ENCODE data around the gene PRDX6. TPM values are rescaled to one million over a fixed set of nuclear protein-coding genes. Genes with fewer than 3 reads are reported as not detected.

The PRDX6 gene
- total RNA-seq, 1 experiment from 2014 or later, result 376 TPM

DNA sequence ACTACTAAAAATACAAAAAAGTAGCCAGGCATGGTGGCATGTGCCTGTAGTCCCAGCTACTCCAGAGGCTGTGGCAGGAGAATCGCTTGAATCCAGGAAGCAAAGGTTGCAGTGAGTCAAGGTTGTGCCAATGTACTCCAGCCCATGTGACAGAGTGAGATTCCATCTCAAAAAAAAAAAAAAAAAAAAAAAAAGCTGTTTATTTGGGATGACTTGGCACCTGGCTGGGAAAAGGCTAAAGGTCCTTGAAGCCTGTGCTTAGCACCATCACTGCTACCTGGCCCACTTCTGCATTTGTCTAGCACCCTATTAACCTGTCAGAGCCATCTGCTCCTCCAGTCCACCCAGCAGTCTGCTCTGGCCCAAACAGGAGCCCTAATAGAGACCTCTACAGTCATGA lies 25.0 kb downstream of the PRDX6 start:
- no TSS peak for BruUV-seq (replicated peaks)
- Histone ChIP-seq H3F3A (ENCODE audit: insufficient read depth, low read depth) (peaks cover 9% of the 10 kb centered on the region; the same call in 1 of the 2 replicates), H2AFZ (no peak overlapping the region), H3K9me2 (ENCODE audit: insufficient read depth) (no peaks in the 10 kb centered on the region), H3K36me3 (ENCODE audit: low read depth) (no peaks in the 10 kb centered on the region), H3K27me3 (ENCODE audit: insufficient read depth, low read depth) (no peaks in the 10 kb centered on the region), H3K4me2 (no peak overlapping the region), H3K27ac (no peak overlapping the region), H3K4me1 (replicated peaks; ENCODE audit: insufficient read depth) (peaks cover 22% of the 10 kb centered on the region), H3K4me3 (no peak overlapping the region), H4K20me1 (ENCODE audit: insufficient read depth) (no peaks in the 10 kb centered on the region), H3K9me3 (ENCODE audit: insufficient read depth, low read depth) (0 out of 2 replicates have a peak, but pooled peaks cover 5% of the 10 kb centered on the region), H3K79me2 (ENCODE audit: low read depth) (no peaks in the 10 kb centered on the region)
- POLR2A ChIA-PET (ENCODE audit: unreplicated experiment), result no interaction called here
- CTCF ChIA-PET, result no interaction called here
- no peak for DNase-seq
- intact Hi-C loops (cut with micrococcal nuclease; ENCODE audit: unreplicated experiment), result loop anchor here (10.0 kb wide), 1 partner anchor 213 kb away; the partner anchor contains the start of gene KLHL20
- TF ChIP-seq, protein P1, sequence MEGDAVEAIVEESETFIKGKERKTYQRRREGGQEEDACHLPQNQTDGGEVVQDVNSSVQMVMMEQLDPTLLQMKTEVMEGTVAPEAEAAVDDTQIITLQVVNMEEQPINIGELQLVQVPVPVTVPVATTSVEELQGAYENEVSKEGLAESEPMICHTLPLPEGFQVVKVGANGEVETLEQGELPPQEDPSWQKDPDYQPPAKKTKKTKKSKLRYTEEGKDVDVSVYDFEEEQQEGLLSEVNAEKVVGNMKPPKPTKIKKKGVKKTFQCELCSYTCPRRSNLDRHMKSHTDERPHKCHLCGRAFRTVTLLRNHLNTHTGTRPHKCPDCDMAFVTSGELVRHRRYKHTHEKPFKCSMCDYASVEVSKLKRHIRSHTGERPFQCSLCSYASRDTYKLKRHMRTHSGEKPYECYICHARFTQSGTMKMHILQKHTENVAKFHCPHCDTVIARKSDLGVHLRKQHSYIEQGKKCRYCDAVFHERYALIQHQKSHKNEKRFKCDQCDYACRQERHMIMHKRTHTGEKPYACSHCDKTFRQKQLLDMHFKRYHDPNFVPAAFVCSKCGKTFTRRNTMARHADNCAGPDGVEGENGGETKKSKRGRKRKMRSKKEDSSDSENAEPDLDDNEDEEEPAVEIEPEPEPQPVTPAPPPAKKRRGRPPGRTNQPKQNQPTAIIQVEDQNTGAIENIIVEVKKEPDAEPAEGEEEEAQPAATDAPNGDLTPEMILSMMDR (conservative IDR thresholded peaks at IDR 0.05), result no peak
- TF ChIP-seq EZH2 (IDR thresholded peaks at IDR 0.05; ENCODE audit: low read depth), result no peak

DNA sequence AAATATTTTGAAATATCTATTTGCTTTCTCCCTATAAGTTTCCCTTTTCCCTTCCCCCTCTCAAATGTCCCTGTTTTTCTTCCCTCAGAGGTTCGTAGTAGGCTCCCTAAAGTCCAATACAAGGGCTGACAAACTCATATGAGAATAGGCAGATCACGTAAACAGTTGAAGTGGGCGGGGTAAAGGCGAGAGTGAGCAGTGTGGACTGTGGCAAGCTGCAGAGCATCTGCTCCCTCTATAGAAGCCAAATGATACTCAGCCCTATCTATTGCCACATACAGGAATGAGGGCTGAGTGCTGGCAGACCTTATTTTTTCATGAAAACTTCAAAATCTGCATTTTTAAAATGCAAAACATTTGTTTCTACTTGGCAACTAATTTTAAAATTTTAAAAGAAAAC lies 26.3 kb downstream of the PRDX6 start:
- H3K4me2 ChIP-seq, result no peak overlapping the region
- H3K27me3 ChIP-seq (ENCODE audit: insufficient read depth, low read depth), result no peaks in the 10 kb centered on the region
- H3K36me3 ChIP-seq (ENCODE audit: low read depth), result no peaks in the 10 kb centered on the region
- no peak overlapping the region for H2AFZ ChIP-seq
- intact Hi-C loops (cut with micrococcal nuclease; ENCODE audit: unreplicated experiment), result loop anchor here (10.0 kb wide), 1 partner anchor 211 kb away; the partner anchor contains the start of gene KLHL20
- ChIA-PET CTCF (no interaction called here), POLR2A (ENCODE audit: unreplicated experiment) (no interaction called here)
- DNase-seq, result no peak
- H3K4me1 ChIP-seq (replicated peaks; ENCODE audit: insufficient read depth), result peaks cover 35% of the 10 kb centered on the region
- H3F3A ChIP-seq (ENCODE audit: insufficient read depth, low read depth), result peaks cover 18% of the 10 kb centered on the region
- H3K27ac ChIP-seq, result no peak overlapping the region
- no peaks in the 10 kb centered on the region for H4K20me1 ChIP-seq (ENCODE audit: insufficient read depth)
- no peak overlapping the region for H3K4me3 ChIP-seq
- no peaks in the 10 kb centered on the region for H3K9me2 ChIP-seq (ENCODE audit: insufficient read depth)
- H3K79me2 ChIP-seq (ENCODE audit: low read depth), result no peaks in the 10 kb centered on the region
- no TSS peak for BruUV-seq (replicated peaks)
- TF ChIP-seq, protein P1 (conservative IDR thresholded peaks at IDR 0.05), result no peak
- TF ChIP-seq EZH2 (IDR thresholded peaks at IDR 0.05; ENCODE audit: low read depth), result no peak
- no peaks in the 10 kb centered on the region for H3K9me3 ChIP-seq (ENCODE audit: insufficient read depth, low read depth)

DNA sequence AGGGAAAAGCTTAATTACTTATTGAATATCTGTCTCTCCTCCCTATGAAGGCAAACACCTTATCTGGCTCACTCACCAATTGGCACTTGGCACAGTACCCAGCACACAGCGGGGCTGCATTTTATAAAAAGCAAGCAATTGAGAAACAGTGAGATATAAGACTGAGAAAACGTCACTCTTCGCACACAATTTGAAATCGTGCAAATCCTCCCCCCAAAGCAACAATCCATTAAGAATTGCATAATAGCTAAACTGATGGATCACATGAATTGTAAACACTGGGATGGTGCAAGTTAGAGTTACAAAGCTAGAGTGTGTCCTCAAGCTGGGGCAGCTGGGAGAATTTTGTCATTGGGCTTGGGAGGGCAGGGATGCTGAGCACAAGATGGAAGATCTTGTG lies 27.1 kb downstream of the PRDX6 start:
- no peak overlapping the region for H2AFZ ChIP-seq
- H3K9me3 ChIP-seq (ENCODE audit: insufficient read depth, low read depth), result no peaks in the 10 kb centered on the region
- no peaks in the 10 kb centered on the region for H3K9me2 ChIP-seq (ENCODE audit: insufficient read depth)
- H3F3A ChIP-seq (ENCODE audit: insufficient read depth, low read depth), result peaks cover 23% of the 10 kb centered on the region
- no peaks in the 10 kb centered on the region for H3K27me3 ChIP-seq (ENCODE audit: insufficient read depth, low read depth)
- no peak for DNase-seq
- H3K79me2 ChIP-seq (ENCODE audit: low read depth), result no peaks in the 10 kb centered on the region
- no TSS peak for BruUV-seq (replicated peaks)
- no peaks in the 10 kb centered on the region for H3K36me3 ChIP-seq (ENCODE audit: low read depth)
- H3K27ac ChIP-seq, result no peak overlapping the region
- ChIA-PET POLR2A (ENCODE audit: unreplicated experiment) (no interaction called here), CTCF (no interaction called here)
- TF ChIP-seq EZH2 (IDR thresholded peaks at IDR 0.05; ENCODE audit: low read depth), result no peak
- TF ChIP-seq, protein P1 (conservative IDR thresholded peaks at IDR 0.05), result no peak
- no peak overlapping the region for H3K4me3 ChIP-seq
- no peaks in the 10 kb centered on the region for H4K20me1 ChIP-seq (ENCODE audit: insufficient read depth)
- H3K4me1 ChIP-seq (replicated peaks; ENCODE audit: insufficient read depth), result peaks cover 44% of the 10 kb centered on the region
- intact Hi-C loops (cut with micrococcal nuclease; ENCODE audit: unreplicated experiment), result loop anchor here (10.0 kb wide), 1 partner anchor 211 kb away; the partner anchor contains the start of gene KLHL20
- H3K4me2 ChIP-seq, result no peak overlapping the region

All from PC-9 (cell line).